DOHH2 (cell line): ENCODE results near the gene MYF6.

Experiments used
- EZH2phosphoT487 ChIP-seq: fragments of 200-600 bp; sonication (generic); IDR thresholded peaks from 2 replicates; pipeline ENCODE4 v1.6.1; 2017; ENCODE audit warnings: borderline replicate concordance, mild to moderate bottlenecking, antibody characterized with exemption, low read length, moderate library complexity, mixed read lengths
- TF ChIP-seq, protein P1 (sequence below): fragments of 200-600 bp; sonication (generic); IDR thresholded peaks from one replicate; pipeline ENCODE4 v1.5.1; 2014; ENCODE audit warnings: antibody characterized with exemption, mild to moderate bottlenecking, low read depth, low read length; ENCODE audit not compliant: poor library complexity, severe bottlenecking

- TF ChIP-seq, protein P1, sequence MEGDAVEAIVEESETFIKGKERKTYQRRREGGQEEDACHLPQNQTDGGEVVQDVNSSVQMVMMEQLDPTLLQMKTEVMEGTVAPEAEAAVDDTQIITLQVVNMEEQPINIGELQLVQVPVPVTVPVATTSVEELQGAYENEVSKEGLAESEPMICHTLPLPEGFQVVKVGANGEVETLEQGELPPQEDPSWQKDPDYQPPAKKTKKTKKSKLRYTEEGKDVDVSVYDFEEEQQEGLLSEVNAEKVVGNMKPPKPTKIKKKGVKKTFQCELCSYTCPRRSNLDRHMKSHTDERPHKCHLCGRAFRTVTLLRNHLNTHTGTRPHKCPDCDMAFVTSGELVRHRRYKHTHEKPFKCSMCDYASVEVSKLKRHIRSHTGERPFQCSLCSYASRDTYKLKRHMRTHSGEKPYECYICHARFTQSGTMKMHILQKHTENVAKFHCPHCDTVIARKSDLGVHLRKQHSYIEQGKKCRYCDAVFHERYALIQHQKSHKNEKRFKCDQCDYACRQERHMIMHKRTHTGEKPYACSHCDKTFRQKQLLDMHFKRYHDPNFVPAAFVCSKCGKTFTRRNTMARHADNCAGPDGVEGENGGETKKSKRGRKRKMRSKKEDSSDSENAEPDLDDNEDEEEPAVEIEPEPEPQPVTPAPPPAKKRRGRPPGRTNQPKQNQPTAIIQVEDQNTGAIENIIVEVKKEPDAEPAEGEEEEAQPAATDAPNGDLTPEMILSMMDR = no peak
- TF ChIP-seq EZH2phosphoT487 = no peak
These were observed 40.4 kb downstream of the MYF6 start for GRCh38 chr12:80747800-80748199.
